ENCODE results near the gene USP6NL.

The USP6NL gene

DNA sequence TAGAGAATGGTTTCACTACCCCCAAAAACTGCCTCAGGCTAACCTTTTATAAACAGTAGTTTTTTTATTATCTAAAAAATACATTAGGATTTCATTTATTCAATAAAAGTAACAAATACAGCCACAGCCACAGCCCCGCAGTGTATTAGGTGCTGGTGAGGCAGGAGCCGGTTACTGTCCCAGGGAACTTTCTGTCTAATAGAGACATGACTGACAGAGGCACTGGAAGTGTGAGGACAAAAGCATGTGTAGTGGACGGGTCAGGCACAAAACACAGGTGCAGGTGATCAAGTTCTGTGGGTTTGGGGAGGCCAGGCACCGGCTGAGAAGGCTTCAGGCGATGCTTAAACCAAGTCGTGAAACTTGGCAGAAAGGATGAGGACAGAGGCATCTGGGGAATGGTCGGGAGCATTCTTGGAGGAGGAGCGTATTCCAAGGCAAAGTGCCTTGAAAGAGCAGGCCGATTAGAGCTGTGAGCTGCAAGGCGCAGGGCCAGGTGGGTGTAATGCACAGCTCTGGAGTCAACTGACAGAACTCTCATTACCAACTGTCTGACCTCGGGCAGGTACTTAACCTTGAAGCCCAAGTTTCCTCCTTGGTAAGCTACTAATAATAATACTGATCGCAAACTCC, 138.2 kb downstream of the USP6NL start:
- peak; percentile 28 for DNase-seq

DNA sequence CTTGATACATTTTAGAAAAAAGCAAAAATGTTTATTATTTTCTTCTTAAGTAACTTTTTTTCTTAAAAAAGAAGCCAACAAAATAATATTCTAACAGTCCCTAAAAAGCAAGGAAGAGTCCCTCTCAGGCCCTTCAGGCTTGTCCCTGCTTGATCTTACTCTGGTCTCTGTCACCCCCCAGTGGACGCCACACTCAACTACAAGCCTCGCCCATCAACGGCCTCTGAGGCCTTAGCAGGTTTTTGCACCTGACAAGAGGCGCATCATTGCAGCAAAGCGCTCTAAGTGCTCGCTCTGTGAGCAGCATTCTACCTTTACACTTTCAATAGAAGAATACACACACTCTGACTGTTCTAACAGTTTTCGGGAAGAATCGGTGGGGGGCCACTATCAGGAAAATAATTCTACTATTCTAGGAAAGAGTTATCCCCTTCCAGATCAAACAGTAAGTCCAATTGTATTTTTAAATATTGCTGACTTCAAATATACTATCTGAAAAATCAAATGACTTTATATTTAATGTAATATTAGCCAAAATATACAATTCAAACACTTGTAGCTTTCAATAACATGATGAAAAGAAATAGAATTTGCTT, 139.2 kb downstream of the USP6NL start:
- DNase-seq = peak; percentile 43

DNA sequence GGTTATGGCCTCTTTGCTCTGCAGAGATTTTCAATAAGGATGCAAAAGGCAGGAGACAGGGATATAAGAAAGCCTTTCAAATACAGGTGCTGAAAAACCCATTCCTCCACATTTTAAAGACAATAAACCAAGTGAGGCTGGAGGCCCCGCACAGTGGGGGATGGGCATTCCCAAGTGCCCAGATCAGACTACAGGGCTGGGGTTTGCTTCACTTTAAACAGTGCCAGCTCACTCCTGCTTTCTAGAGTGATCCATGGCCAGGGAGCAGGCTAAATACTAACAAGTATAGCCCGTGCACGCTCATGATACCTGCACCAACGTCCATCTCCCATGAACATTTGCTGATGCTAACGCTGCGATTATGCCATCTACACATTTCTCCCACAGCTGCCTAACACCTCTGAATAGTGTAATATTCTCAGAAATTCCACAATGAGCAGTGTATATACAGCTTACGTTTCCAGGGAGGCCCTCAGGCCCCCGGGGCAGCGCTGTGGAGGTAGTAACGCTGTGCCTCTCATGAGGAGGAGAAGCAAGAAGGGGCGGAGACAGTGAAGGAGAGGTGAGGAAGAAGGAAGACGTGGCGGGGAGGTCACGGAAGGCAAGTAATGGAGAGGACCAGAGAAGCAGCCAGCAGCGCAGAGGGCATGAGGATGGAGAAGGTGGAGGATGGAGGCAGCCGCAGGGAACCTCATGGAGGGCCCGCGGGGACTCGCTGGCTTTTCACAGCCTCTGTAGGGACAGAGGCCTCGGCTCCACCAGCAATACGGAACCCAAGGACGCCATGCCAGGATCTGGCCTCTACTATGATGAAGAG, 141.7 kb downstream of the USP6NL start:
- DNase-seq = no peak

GRCh38 chr10:11468126-11468742, 143.2 kb downstream of the USP6NL start:
- peak; percentile 9 for DNase-seq

- DNase-seq = no peak
These were observed 146.0 kb downstream of the USP6NL start for GRCh38 chr10:11465406-11465805.

DNA sequence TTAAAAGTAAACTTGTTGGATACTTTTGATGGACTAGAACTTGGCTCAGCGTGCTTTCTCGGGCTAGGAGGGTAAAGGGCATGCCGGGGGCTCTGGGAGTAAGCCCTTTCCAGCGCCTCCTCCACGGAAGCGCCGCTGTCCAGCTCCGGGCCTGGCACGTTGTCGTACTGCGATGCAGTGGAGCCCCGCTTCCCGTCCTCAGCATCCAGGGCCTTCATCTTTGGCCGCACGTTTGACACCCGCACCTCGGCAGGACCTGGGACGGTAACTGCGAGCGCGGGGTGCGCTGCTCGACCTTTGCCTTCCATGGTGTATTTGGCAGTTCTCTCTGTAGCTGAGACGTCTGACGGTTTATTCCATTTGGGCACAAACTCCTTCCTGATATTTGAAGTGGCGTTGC, 148.3 kb downstream of the USP6NL start:
- no peak for DNase-seq

- no peak for DNase-seq
These were observed 149.4 kb downstream of the USP6NL start for GRCh38 chr10:11462071-11462470.

- no peak for DNase-seq
These were observed 154.1 kb downstream of the USP6NL start for GRCh38 chr10:11457336-11457735.

DNA sequence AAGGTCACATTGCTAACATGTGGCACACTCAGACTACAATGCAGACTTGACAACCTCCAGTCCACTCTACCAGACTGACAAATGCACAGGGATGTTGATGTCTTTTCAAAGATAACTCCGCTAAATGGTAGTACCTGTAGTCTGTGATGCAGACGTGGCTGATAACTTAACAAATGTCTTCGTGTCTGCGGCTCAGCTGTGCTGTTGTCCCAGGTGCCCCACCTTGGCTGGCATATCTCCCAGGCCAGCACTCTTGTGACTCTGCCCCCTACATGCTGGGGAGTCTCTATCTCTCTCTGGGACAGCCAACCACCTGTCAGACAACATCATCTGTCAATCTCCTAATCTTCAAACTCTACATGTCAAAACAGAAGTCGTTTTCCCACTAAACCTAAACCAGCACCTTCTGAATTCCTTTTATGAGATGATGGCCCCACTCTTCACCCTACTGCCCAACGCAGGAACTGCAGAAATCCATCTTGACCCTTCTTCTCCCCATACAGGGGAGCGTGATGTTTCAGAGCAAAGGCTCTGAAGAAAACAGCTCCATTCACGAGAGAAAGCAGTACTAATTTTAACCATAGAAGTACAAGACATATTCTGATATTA, 156.4 kb downstream of the USP6NL start:
- DNase-seq = no peak

GRCh38 chr10:11454160-11454559, 157.3 kb downstream of the USP6NL start:
- no peak for DNase-seq

DNA sequence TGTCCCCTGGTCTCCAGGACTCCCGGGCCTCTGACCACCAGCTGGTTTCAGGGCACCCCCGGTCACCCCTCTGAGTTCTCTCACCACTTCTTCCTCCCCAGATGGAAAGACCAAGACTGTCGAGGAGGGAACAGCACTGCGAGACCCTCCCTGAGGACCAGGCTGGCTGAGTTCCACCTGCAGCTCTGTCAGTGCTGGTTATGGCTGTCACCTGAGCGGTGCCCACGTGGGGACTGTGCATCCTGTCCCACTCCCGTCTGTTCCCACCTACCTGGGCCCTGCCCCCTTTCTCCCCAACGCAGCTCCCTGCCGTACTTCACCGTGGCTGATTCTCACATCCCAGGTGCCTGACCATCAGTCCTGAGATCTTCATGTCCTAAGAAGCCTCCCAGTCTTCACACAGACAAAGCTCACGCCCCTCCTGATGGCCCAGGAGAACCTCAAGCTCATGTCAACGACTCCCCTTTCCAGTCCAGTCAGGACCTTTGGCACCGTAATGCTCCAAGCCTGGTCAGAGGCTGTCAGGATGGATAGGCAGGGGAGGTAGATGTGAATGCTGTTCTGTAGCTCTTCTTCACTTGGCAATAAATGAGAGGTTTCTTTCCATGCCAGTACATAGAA, 159.7 kb downstream of the USP6NL start:
- no peak for DNase-seq

GRCh38 chr10:11450427-11450826, 161.0 kb downstream of the USP6NL start:
- no peak for DNase-seq

DNA sequence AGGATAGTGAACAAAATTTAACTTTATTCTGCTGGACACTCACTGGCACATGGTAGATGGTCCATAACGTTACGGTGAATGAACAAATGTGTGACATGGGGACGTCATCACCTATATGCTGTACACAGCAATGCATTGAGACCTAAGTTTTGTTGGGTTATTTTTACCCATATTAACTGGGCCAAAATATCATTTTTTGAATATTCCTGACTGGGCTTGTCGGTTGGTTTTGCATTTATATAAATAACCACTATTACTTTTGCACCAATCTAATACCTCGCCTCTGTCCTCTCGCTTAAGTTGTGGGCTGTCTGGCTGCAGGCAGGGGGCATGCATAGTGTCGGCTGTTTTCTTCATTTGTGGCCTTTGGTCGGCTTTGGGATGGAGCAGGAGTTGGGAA, 161.7 kb downstream of the USP6NL start:
- no peak for DNase-seq

GRCh38 chr10:11448545-11449244, 162.8 kb downstream of the USP6NL start:
- no peak for DNase-seq

DNA sequence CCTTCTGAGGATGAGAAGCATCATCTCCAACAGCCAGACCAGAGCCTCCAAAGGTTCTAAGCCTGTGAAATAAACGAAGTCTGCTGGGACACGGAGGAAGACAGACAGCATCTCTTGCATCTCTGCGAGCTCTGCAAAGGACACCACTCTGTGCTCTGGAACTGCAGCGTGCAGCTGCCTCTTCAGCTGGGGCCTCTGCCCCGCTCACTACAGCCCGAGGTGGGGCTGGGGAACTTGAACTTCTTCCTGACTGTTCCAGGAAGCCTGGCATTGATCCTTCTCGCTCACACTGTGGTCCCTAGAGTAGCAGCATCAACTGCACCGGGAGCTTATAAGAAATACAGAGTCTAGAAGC, 163.3 kb downstream of the USP6NL start:
- no peak for DNase-seq

- no peak for DNase-seq
These were observed 163.9 kb downstream of the USP6NL start for GRCh38 chr10:11447586-11447985.

GRCh38 chr10:11446864-11447263, 164.6 kb downstream of the USP6NL start:
- no peak for DNase-seq

DNA sequence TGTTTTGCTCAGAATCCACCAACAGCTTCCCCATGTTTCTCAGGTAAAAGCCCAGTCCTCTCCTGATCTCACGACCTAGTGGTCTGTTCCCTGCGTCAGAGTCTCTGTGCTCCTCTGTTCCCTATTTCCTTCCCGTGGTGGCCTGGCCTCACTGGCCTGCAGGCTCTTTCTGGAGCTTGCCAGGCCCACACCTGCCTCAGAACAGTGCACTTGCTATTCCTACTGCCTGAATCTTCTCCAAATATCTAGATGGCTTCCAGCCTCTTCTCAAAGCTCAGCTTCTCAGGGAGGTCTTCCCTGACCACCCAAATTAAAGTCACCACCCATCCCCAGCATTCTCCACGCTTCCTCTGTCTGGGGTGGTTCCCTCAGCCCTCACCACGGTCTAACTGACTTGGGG, 165.3 kb downstream of the USP6NL start:
- DNase-seq = no peak

- DNase-seq = no peak
These were observed 166.8 kb downstream of the USP6NL start for GRCh38 chr10:11444531-11445228.

- no peak for DNase-seq
These were observed 167.3 kb downstream of the USP6NL start for GRCh38 chr10:11444155-11444530.

GRCh38 chr10:11443468-11444154, 167.8 kb downstream of the USP6NL start:
- DNase-seq = no peak

All from fibroblast of skin of abdomen (primary cell).